ENCODE measurements around the gene PAX7.
"Not testable (repeated sequence)": the region's sequence is repeated elsewhere in the genome, so short reads cannot be mapped to it uniquely, and the experiment has no call there.

The PAX7 gene

DNA sequence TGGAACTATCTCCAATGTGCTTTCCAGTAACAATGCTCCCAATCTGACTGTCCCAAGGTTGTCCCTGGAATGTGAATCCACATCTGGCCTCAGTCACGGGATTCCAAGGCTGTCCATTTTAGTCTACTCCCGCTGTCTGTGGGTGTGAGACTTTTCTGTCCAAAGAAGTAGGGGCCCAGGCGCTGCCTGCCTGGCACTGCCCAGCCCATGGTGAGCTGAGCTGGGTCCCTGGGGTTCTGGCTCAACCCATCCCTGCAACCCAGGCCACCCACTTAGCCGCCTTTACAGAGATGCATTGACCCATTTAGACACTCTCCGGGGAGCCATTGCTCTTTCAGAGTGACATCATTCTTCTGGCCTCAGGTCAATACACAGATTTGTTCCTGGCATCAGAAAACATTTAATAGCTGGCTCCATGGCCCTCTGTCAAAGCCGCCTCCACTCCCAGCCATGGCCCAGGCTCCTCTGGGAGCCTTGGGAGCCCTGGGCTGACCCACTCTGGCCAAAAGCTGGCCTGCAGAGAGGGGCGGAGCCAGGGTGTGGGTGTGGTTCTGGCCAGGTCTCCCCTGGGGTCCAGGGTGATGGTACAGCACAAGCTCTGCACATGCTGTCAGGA is 47.2 kb upstream of the PAX7 start:
- no peaks in the 10 kb centered on the region for H3F3A ChIP-seq (ENCODE audit: insufficient read depth, low read length)
- H3K79me2 ChIP-seq (ENCODE audit: insufficient read depth, low read length): no peaks in the 10 kb centered on the region
- TF ChIP-seq EZH2 (IDR thresholded peaks at IDR 0.05; ENCODE audit: borderline replicate concordance, low read length): no peak
- TF ChIP-seq, protein P1, sequence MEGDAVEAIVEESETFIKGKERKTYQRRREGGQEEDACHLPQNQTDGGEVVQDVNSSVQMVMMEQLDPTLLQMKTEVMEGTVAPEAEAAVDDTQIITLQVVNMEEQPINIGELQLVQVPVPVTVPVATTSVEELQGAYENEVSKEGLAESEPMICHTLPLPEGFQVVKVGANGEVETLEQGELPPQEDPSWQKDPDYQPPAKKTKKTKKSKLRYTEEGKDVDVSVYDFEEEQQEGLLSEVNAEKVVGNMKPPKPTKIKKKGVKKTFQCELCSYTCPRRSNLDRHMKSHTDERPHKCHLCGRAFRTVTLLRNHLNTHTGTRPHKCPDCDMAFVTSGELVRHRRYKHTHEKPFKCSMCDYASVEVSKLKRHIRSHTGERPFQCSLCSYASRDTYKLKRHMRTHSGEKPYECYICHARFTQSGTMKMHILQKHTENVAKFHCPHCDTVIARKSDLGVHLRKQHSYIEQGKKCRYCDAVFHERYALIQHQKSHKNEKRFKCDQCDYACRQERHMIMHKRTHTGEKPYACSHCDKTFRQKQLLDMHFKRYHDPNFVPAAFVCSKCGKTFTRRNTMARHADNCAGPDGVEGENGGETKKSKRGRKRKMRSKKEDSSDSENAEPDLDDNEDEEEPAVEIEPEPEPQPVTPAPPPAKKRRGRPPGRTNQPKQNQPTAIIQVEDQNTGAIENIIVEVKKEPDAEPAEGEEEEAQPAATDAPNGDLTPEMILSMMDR (IDR thresholded peaks at IDR 0.05; ENCODE audit: low read length): no peak
- no peak overlapping the region for H3K4me3 ChIP-seq (ENCODE audit: low read depth, low read length, poor library complexity, severe bottlenecking)
- H3K27ac ChIP-seq (ENCODE audit: low read depth, low read length, poor library complexity, severe bottlenecking): no peak overlapping the region
- H3K9me3 ChIP-seq (ENCODE audit: low read length): no peaks in the 10 kb centered on the region
- 0 out of 2 replicates have a peak, but pooled peaks cover 3% of the 10 kb centered on the region for H3K27me3 ChIP-seq (ENCODE audit: insufficient read depth, low read length)
- no peaks in the 10 kb centered on the region for H3K36me3 ChIP-seq (ENCODE audit: insufficient read depth, low read length)
- no peaks in the 10 kb centered on the region for H3K9me2 ChIP-seq (ENCODE audit: low read depth, low read length)
- H3K4me2 ChIP-seq (ENCODE audit: low read length): no peak overlapping the region
- no peaks in the 10 kb centered on the region for H4K20me1 ChIP-seq (ENCODE audit: insufficient read depth, low read length)
- no peak overlapping the region for H3K9ac ChIP-seq (ENCODE audit: low read length)
- no peak overlapping the region for H2AFZ ChIP-seq (ENCODE audit: low read length)
- H3K4me1 ChIP-seq (ENCODE audit: insufficient read depth, low read length, severe bottlenecking): no peaks in the 10 kb centered on the region

DNA sequence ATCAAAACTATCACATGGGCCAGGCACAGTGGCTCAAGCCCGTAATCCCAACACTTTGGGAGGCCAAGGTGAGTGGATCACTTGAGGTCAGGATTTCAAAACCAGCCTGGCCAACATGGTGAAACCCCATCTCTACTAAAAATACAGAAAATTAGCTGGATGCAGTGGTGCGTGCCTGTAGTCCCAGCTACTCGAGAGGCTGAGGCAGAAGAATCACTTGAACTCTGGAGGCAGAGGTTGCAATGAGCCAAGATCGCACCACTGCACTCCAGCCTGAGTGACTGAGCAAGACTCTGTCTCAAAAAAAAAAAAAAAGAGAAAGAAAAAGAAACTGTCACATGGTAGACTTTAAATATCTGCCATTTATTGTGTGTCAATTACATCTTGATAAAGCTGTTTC is 44.6 kb upstream of the PAX7 start:
- H3K79me2 ChIP-seq (ENCODE audit: insufficient read depth, low read length); H3K9me3 ChIP-seq (ENCODE audit: low read length); H4K20me1 ChIP-seq (ENCODE audit: insufficient read depth, low read length); H3K9me2 ChIP-seq (ENCODE audit: low read depth, low read length); H3K27ac ChIP-seq (ENCODE audit: low read depth, low read length, poor library complexity, severe bottlenecking); H3K9ac ChIP-seq (ENCODE audit: low read length); H3K4me2 ChIP-seq (ENCODE audit: low read length); H3K4me3 ChIP-seq (ENCODE audit: low read depth, low read length, poor library complexity, severe bottlenecking); H3F3A ChIP-seq (ENCODE audit: insufficient read depth, low read length); H3K4me1 ChIP-seq (ENCODE audit: insufficient read depth, low read length, severe bottlenecking); H3K27me3 ChIP-seq (ENCODE audit: insufficient read depth, low read length); H3K36me3 ChIP-seq (ENCODE audit: insufficient read depth, low read length); H2AFZ ChIP-seq (ENCODE audit: low read length): not testable (repeated sequence)

DNA sequence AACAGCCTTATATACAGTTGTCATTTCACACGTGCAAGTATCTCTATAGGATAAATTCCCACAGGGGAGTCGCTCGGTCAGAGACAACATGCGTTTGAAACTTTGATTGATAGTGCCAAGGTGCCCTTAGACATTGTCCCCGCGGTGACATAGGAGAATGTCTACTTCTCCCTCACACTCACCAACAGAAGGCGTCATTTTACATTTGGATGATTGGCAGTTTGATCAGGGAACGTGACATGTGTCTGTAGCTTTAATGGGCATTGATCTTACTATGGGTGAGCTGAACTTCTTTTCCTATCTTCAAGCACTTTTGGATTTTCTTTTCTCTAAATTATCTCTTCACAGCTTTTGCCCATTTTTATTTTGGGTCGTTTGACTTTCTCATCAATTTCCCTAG is 42.6 kb upstream of the PAX7 start:
- H3F3A ChIP-seq (ENCODE audit: insufficient read depth, low read length): no peaks in the 10 kb centered on the region
- no peak overlapping the region for H3K4me3 ChIP-seq (ENCODE audit: low read depth, low read length, poor library complexity, severe bottlenecking)
- no peak overlapping the region for H3K27ac ChIP-seq (ENCODE audit: low read depth, low read length, poor library complexity, severe bottlenecking)
- H3K79me2 ChIP-seq (ENCODE audit: insufficient read depth, low read length): no peaks in the 10 kb centered on the region
- no peaks in the 10 kb centered on the region for H4K20me1 ChIP-seq (ENCODE audit: insufficient read depth, low read length)
- TF ChIP-seq EZH2 (IDR thresholded peaks at IDR 0.05; ENCODE audit: borderline replicate concordance, low read length): no peak
- TF ChIP-seq, protein P1 (IDR thresholded peaks at IDR 0.05; ENCODE audit: low read length): no peak
- H3K9me3 ChIP-seq (ENCODE audit: low read length): no peaks in the 10 kb centered on the region
- H3K4me1 ChIP-seq (ENCODE audit: insufficient read depth, low read length, severe bottlenecking): no peaks in the 10 kb centered on the region
- no peaks in the 10 kb centered on the region for H3K9me2 ChIP-seq (ENCODE audit: low read depth, low read length)
- no peak overlapping the region for H3K9ac ChIP-seq (ENCODE audit: low read length)
- H3K36me3 ChIP-seq (ENCODE audit: insufficient read depth, low read length): no peaks in the 10 kb centered on the region
- H3K4me2 ChIP-seq (ENCODE audit: low read length): no peak overlapping the region
- 0 out of 2 replicates have a peak, but pooled peaks cover 3% of the 10 kb centered on the region for H3K27me3 ChIP-seq (ENCODE audit: insufficient read depth, low read length)
- no peak overlapping the region for H2AFZ ChIP-seq (ENCODE audit: low read length)

DNA sequence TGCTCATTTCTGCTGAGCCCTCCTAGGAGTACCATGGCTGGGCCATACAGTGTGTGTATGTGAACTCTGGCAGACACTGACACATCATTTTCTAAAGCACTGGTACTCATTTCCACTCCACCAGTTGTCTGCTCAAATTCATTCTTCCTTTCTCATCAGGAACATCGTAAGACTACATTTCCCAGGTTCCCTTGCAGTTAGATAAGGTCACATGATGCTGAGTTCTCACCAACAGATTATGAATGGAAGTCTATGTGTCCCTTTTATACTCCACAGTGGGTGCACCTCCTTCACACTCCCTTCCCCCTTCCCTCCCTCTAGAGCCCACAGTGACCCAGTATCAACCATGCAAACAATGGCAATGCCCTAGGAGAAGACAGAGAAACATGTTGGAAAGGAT is 38.3 kb upstream of the PAX7 start:
- Histone ChIP-seq H3K4me1 (ENCODE audit: insufficient read depth, low read length, severe bottlenecking) (no peaks in the 10 kb centered on the region), H2AFZ (ENCODE audit: low read length) (no peak overlapping the region), H3K4me3 (ENCODE audit: low read depth, low read length, poor library complexity, severe bottlenecking) (no peak overlapping the region), H3K27ac (ENCODE audit: low read depth, low read length, poor library complexity, severe bottlenecking) (no peak overlapping the region), H3K9me3 (ENCODE audit: low read length) (no peaks in the 10 kb centered on the region), H3K79me2 (ENCODE audit: insufficient read depth, low read length) (no peaks in the 10 kb centered on the region), H3K9me2 (ENCODE audit: low read depth, low read length) (no peaks in the 10 kb centered on the region), H3K36me3 (ENCODE audit: insufficient read depth, low read length) (no peaks in the 10 kb centered on the region), H3F3A (ENCODE audit: insufficient read depth, low read length) (no peaks in the 10 kb centered on the region), H3K9ac (ENCODE audit: low read length) (no peak overlapping the region), H4K20me1 (ENCODE audit: insufficient read depth, low read length) (no peaks in the 10 kb centered on the region), H3K27me3 (ENCODE audit: insufficient read depth, low read length) (no peaks in the 10 kb centered on the region), H3K4me2 (ENCODE audit: low read length) (no peak overlapping the region)
- TF ChIP-seq, protein P1 (IDR thresholded peaks at IDR 0.05; ENCODE audit: low read length): no peak
- TF ChIP-seq EZH2 (IDR thresholded peaks at IDR 0.05; ENCODE audit: borderline replicate concordance, low read length): no peak
